ENCODE measurements around the gene QPRT.
A peak's percentile ranks its signal among the peaks of the same experiment; 100 is the strongest.
"Not testable (repeated sequence)": the region's sequence is repeated elsewhere in the genome, so short reads cannot be mapped to it uniquely, and the experiment has no call there.

QPRT gene

DNA sequence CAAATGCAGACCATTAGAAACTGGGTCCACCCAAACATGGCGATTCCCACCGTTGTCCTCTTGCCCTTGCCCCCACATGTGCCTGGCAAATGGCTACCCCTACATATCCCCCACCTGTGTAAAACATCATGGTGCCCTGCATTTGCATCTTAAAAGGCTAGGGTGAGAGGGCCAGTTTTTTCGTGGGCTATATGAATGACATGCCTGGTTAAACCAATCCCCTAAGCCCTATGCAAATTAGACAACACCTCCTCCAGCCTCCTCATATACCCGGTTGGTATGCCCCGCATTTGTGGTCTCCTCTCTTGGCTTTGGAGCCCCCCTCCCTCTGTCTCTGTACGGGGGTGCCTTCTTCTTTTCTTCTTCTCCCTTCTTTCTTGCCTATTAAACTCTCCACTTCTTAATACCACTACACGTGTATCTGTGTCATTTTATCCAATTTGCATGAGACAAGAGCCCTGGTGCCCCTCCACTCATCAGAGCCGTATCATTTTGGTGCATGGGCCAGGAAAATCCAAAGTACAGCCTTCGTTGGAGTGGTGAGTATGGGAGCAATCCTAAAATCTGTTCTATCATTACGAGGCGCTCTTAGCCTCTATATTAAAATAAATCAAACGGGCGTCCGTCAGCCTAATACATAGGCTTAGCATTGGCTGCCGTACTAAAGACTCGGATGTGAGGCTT lies 30.1 kb downstream of the QPRT start:
- POLR2A ChIA-PET (ENCODE audit: low non-redundant PET): no interaction called here
- CTCF ChIA-PET: interaction anchor here (1.8 kb wide), 1 partner anchor 9 kb away, joined by 5 read pairs; no protein-coding TSS in a partner anchor
- no peak for DNase-seq (ENCODE audit: low spot score)
- TF ChIP-seq CTCF (conservative IDR thresholded peaks at IDR 0.05; ENCODE audit: low read depth): no peak
- H3K27ac ChIP-seq: no peak overlapping the region

GRCh38 chr16:29709657-29710056 lies 30.7 kb downstream of the QPRT start:
- POLR2A ChIA-PET (ENCODE audit: low non-redundant PET); DNase-seq (ENCODE audit: low spot score); H3K27ac ChIP-seq: not testable (repeated sequence)
- CTCF ChIA-PET: interaction anchor here (1.8 kb wide), 1 partner anchor 9 kb away, joined by 5 read pairs; no protein-coding TSS in a partner anchor

DNA sequence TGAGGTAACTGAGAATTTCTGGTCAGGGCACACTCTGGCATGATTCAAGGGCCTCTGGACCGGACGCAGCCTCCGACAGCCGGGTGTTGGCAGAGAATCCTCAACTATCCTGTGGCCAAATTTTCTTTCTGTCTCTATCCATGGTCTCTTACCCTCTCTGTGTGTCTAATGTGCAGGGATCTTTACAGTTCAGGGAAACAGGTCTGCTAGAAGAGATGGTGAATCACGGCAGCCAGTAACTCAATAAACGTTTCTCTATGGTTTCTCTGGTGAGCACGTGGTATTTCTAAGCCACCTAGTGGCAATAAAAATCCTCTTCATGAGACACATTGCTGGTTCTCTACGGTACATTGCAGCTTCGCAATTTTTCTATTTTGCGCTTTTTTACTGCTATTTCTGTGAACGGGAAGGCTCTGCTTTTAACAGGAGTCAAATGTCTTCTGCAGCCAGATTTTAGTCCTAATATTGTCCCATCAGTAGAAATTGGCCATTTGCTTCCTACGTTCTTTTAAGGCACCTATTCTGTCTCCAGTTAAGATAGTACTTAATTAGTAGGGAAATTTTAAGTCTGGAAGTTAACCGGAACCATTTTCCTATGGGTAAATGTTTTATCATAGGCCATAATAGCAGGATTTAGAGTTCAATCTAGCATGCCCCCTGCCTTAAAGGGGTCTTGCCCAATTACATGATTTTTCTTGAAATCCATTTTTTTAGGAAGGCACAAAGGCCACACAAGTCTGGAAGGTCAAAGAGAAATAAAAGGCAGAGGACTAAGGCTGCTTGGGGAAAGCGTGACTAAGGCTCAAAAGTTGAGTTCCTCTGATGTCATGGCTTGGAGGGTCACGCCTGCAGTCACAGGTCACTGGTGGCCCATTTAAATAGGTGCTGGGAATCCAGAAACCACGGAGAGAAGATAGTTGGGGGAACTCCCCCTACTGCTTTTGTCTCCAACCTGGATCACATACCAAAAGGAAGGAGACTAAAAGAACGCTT lies 31.5 kb downstream of the QPRT start:
- no peak overlapping the region for H3K27ac ChIP-seq
- ChIA-PET CTCF (interaction anchor here (1.8 kb wide), 1 partner anchor 10 kb away, joined by 5 read pairs; no protein-coding TSS in a partner anchor), POLR2A (ENCODE audit: low non-redundant PET) (no interaction called here)
- peak; percentile 62 for DNase-seq (ENCODE audit: low spot score)
- peak; percentile 59 for TF ChIP-seq CTCF (conservative IDR thresholded peaks at IDR 0.05; ENCODE audit: low read depth)

GRCh38 chr16:29712809-29713208 lies 33.8 kb downstream of the QPRT start:
- DNase-seq (ENCODE audit: low spot score): no peak
- ChIA-PET CTCF (no interaction called here), POLR2A (ENCODE audit: low non-redundant PET) (no interaction called here)
- TF ChIP-seq CTCF (conservative IDR thresholded peaks at IDR 0.05; ENCODE audit: low read depth): no peak
- H3K27ac ChIP-seq: no peak overlapping the region

GRCh38 chr16:29714396-29714795 lies 35.4 kb downstream of the QPRT start:
- POLR2A ChIA-PET (ENCODE audit: low non-redundant PET): no interaction called here
- DNase-seq (ENCODE audit: low spot score): no peak
- CTCF ChIA-PET: interaction anchor here (0.5 to 0.9 kb wide), 2 partner anchors 37 to 104 kb away, joined by 3 read pairs; no protein-coding TSS in a partner anchor
- H3K27ac ChIP-seq: no peak overlapping the region
- no peak for TF ChIP-seq CTCF (conservative IDR thresholded peaks at IDR 0.05; ENCODE audit: low read depth)

DNA sequence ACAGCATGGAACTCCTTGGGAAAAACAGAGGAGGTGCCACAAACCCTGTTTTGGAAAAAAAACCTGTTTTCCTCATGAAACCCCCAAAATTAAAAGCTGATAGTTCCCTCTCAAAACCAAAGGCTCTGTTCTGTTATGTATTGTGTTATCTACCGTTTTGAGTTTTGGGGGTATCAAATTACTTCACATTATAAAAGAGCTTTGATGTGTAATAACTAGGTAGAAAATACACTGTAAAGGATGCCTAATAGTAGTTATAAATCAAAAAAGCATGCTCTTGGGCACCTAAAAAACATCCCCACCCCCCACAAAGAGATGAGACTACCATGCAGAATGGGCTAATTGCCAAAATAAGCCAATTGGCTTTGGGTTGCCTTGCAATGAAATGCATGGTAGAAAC lies 36.0 kb downstream of the QPRT start:
- TF ChIP-seq CTCF (conservative IDR thresholded peaks at IDR 0.05; ENCODE audit: low read depth): no peak
- no peak overlapping the region for H3K27ac ChIP-seq
- CTCF ChIA-PET: interaction anchor here (0.5 to 0.9 kb wide), 3 partner anchors 15 to 104 kb away, joined by 3 read pairs; no protein-coding TSS in a partner anchor
- POLR2A ChIA-PET (ENCODE audit: low non-redundant PET): no interaction called here
- DNase-seq (ENCODE audit: low spot score): no peak

Data from RWPE1 (cell line).